Measurements from ENCODE around the gene SPEF1. TPM values are rescaled to one million over a fixed set of nuclear protein-coding genes. Genes with fewer than 3 reads are reported as not detected.

The SPEF1 gene
- total and polyA plus RNA-seq, 2 of the 13 experiments (the other 11 are each of a cell fraction or from before 2014, with no cell fraction given) = 0.11 to 0.27 TPM

DNA sequence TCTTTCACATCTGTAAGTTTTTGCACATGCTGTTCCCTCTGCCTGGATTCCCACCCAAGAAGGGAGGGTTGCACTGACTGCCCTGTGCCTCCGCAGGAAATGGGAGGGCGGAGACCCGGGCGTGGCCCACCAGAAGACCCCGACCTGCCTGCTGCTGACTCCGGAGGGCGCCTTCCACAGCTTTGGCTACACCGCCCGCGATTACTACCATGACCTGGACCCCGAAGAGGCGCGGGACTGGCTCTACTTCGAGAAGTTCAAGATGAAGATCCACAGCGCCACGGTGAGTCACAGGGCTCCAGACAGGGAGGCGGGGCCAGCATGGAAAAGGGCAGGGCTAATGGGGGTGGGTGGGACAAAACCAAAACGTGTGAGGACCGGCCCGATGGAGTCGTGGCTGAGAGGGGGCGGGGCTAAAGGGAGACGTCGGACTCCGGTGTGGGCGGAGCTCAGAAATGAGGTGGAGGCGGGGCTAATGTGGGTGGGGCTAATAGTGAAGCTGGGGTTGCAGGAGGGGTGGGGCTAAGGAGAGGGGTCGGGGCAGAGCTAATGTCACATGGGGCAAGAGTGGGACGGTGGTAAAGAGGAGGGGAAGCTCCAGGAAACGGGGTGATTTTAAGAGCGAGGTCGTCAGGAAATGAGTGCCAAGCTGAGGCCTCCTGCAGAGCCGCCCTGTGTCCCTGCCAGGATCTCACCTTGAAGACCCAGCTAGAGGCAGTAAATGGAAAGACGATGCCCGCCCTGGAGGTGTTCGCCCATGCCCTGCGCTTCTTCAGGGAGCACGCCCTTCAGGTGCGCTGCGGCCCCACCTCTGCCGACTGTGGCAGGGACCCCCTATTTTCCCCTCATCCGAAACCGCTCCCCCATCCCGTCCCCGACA is 36.2 kb downstream of the SPEF1 start (continued):
- TF ChIP-seq, protein P1, sequence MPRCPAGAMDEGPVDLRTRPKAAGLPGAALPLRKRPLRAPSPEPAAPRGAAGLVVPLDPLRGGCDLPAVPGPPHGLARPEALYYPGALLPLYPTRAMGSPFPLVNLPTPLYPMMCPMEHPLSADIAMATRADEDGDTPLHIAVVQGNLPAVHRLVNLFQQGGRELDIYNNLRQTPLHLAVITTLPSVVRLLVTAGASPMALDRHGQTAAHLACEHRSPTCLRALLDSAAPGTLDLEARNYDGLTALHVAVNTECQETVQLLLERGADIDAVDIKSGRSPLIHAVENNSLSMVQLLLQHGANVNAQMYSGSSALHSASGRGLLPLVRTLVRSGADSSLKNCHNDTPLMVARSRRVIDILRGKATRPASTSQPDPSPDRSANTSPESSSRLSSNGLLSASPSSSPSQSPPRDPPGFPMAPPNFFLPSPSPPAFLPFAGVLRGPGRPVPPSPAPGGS (CRISPR knock-in tag; IDR thresholded peaks at IDR 0.05) = no peak
- TF ChIP-seq NFKBIZ (CRISPR knock-in tag; IDR thresholded peaks at IDR 0.05) (no peak), JUNB (CRISPR knock-in tag; IDR thresholded peaks at IDR 0.05; ENCODE audit: borderline replicate concordance) (no peak), XRCC5 (optimal IDR thresholded peaks at IDR 0.05; ENCODE audit: low read length) (peak; percentile 33), ZNF326 (CRISPR knock-in tag; IDR thresholded peaks at IDR 0.05; ENCODE audit: borderline replicate concordance) (no peak), ZNF563 (CRISPR knock-in tag; IDR thresholded peaks at IDR 0.05) (peak; percentile 23; the same call in 1 of the 2 replicates), SP1 (IDR thresholded peaks at IDR 0.05) (no peak), SP1 (CRISPR knock-in tag; IDR thresholded peaks at IDR 0.05) (peak; percentile 44), PHF20 (CRISPR knock-in tag; IDR thresholded peaks at IDR 0.05) (no peak), SAP130 (CRISPR knock-in tag; IDR thresholded peaks at IDR 0.05; ENCODE audit: low read depth) (peak; percentile 44), HHEX (CRISPR knock-in tag; IDR thresholded peaks at IDR 0.05) (no peak), AGO1 (IDR thresholded peaks at IDR 0.05; ENCODE audit: low read depth, low read length, poor library complexity, severe bottlenecking) (peak; percentile 76), NFATC3 (CRISPR knock-in tag; IDR thresholded peaks at IDR 0.05) (no peak), SMC3 (IDR thresholded peaks at IDR 0.05; ENCODE audit: low read length) (no peak), KDM1A (CRISPR knock-in tag; IDR thresholded peaks at IDR 0.05) (no peak), GATAD2A (CRISPR knock-in tag; IDR thresholded peaks at IDR 0.05) (0 out of 2 replicates have a peak, but pooled peaks have one; percentile 32), IRX3 (CRISPR knock-in tag; IDR thresholded peaks at IDR 0.05; ENCODE audit: borderline replicate concordance, low read depth) (no peak), KDM6A (CRISPR knock-in tag; IDR thresholded peaks at IDR 0.05; ENCODE audit: low read depth) (no peak)
- TF ChIP-seq, protein P2, sequence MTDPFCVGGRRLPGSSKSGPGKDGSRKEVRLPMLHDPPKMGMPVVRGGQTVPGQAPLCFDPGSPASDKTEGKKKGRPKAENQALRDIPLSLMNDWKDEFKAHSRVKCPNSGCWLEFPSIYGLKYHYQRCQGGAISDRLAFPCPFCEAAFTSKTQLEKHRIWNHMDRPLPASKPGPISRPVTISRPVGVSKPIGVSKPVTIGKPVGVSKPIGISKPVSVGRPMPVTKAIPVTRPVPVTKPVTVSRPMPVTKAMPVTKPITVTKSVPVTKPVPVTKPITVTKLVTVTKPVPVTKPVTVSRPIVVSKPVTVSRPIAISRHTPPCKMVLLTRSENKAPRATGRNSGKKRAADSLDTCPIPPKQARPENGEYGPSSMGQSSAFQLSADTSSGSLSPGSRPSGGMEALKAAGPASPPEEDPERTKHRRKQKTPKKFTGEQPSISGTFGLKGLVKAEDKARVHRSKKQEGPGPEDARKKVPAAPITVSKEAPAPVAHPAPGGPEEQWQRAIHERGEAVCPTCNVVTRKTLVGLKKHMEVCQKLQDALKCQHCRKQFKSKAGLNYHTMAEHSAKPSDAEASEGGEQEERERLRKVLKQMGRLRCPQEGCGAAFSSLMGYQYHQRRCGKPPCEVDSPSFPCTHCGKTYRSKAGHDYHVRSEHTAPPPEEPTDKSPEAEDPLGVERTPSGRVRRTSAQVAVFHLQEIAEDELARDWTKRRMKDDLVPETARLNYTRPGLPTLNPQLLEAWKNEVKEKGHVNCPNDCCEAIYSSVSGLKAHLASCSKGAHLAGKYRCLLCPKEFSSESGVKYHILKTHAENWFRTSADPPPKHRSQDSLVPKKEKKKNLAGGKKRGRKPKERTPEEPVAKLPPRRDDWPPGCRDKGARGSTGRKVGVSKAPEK (CRISPR knock-in tag; IDR thresholded peaks at IDR 0.05; ENCODE audit: borderline replicate concordance) = peak; percentile 85; the same call in 1 of the 2 replicates
- TF ChIP-seq, protein P3, sequence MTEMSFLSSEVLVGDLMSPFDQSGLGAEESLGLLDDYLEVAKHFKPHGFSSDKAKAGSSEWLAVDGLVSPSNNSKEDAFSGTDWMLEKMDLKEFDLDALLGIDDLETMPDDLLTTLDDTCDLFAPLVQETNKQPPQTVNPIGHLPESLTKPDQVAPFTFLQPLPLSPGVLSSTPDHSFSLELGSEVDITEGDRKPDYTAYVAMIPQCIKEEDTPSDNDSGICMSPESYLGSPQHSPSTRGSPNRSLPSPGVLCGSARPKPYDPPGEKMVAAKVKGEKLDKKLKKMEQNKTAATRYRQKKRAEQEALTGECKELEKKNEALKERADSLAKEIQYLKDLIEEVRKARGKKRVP (CRISPR knock-in tag; IDR thresholded peaks at IDR 0.05) = no peak
- TF ChIP-seq, protein P4, sequence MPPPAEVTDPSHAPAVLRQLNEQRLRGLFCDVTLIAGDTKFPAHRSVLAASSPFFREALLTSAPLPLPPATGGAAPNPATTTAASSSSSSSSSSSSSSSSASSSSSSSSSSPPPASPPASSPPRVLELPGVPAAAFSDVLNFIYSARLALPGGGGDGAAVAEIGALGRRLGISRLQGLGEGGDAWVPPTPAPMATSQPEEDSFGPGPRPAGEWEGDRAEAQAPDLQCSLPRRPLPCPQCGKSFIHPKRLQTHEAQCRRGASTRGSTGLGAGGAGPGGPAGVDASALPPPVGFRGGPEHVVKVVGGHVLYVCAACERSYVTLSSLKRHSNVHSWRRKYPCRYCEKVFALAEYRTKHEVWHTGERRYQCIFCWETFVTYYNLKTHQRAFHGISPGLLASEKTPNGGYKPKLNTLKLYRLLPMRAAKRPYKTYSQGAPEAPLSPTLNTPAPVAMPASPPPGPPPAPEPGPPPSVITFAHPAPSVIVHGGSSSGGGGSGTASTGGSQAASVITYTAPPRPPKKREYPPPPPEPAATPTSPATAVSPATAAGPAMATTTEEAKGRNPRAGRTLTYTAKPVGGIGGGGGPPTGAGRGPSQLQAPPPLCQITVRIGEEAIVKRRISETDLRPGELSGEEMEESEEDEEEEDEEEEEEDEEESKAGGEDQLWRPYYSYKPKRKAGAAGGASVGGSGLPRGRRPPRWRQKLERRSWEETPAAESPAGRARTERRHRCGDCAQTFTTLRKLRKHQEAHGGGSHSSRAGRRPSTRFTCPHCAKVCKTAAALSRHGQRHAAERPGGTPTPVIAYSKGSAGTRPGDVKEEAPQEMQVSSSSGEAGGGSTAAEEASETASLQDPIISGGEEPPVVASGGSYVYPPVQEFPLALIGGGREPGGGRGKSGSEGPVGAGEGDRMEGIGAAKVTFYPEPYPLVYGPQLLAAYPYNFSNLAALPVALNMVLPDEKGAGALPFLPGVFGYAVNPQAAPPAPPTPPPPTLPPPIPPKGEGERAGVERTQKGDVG (CRISPR knock-in tag; IDR thresholded peaks at IDR 0.05; ENCODE audit: borderline replicate concordance) = no peak
